ENCODE results near the gene PADI1. TPM values are rescaled to one million over a fixed set of nuclear protein-coding genes. Genes with fewer than 3 reads are reported as not detected.

Gene PADI1
- total and polyA plus RNA-seq, 4 donors: 4.9 TPM; not detected in 3

DNA sequence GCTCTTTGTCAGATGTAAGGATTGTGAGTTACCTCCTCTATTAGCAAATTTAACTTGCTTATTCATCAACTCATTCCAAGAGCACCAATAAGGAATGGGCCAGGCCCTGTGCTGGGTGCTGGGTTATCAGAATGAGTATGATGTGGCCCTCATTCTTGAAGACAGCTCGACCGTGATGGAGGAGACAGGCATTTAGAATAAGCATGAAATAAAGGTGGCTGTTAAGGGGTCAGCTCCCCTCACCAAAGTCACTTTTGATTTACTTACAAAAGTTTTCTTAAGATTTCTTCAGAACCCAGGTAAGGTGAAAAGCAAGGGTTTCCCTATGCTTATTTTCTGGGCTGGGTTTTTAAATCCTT, 15.3 kb upstream of the PADI1 start:
- Histone ChIP-seq H3K27ac (ENCODE audit: low read depth in 1 of 2, low read length in 2 of 2) (no peak overlapping the region), H3K9me3 (ENCODE audit: control insufficient read depth in 4 of 4, low read length in 3 of 4) (peaks cover 0 to 2% (median 0%) of the 10 kb centered on the region in 4 donors), H3K36me3 (ENCODE audit: control insufficient read depth in 4 of 4, insufficient read depth in 3 of 4, low read depth in 1 of 4, low read length in 3 of 4) (no peaks in the 10 kb centered on the region), H3K4me3 (ENCODE audit: low read depth in 1 of 3, low read length in 3 of 3) (no peak overlapping the region), H3K4me1 (ENCODE audit: control insufficient read depth in 4 of 4, insufficient read depth in 4 of 4, low read length in 3 of 4) (no peaks in the 10 kb centered on the region), H3K9ac (ENCODE audit: low read depth in 1 of 2, low read length in 2 of 2) (no peak overlapping the region), H3K27me3 (ENCODE audit: control insufficient read depth in 4 of 4, insufficient read depth in 4 of 4, low read length in 3 of 4) (no peaks in the 10 kb centered on the region)
- no peak for DNase-seq (ENCODE audit: low spot score)
- TF ChIP-seq RXRA (IDR thresholded peaks at IDR 0.05): no peak
- TF ChIP-seq JUND (IDR thresholded peaks at IDR 0.05): no peak
- no peak for TF ChIP-seq HNF4A (conservative IDR thresholded peaks at IDR 0.05)
- TF ChIP-seq GABPA (IDR thresholded peaks at IDR 0.05 in 1 of 2, conservative IDR thresholded peaks at IDR 0.05 in 1 of 2): no peak
- no peak for TF ChIP-seq RAD21 (IDR thresholded peaks at IDR 0.05)
- no peak for TF ChIP-seq ZBTB33 (IDR thresholded peaks at IDR 0.05)
- 95% methylated on average over 2 of the region's 2 CpGs for WGBS

DNA sequence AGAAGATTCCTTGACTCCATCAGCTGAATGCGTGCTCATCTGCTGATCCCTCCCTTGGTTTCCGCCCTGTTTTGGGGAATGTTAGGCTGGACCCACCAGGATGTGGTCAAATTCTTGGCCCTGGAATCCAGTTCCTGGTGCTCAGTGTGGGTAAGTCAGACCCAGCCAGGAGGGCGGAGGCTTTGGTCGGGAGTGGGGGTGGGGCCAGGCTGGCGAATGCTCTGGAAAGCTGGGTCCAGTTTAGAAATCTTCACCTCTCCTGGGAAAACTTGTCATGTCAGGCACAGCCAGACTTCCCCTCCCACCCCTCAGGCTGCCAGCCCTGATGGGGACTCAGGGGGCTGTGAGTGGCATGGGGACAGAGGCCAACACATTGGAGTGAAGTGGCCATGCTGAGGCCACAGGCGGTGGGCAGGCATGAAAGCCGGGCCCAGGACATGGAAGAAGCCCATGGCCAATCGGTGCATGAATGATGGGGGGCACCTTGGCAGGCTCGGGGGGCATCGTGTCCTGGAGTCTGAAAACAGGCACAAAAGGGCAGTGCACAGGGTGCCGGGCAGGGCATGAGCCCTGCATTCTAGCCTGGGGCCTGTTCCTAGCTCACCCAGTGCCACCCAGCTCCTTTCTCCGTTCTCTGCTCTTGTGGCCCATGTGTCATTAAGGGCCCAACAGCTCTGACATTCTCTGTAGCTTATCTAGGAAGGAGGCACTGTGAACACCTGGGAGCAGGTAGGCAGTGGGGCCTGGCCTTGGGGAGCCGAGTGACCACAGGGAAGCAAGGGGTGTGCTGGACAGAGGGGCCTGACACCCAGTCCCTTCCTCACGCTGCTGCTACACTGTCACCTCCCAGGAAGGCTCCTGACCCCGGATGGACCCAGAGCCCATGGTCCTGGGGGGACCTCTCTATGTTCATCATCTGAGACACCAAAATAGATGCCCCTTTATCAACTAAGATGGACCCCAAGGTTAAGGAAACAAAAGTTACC, 14.6 kb upstream of the PADI1 start:
- H3K27ac ChIP-seq (ENCODE audit: low read depth in 1 of 2, low read length in 2 of 2): no peak overlapping the region
- DNase-seq (ENCODE audit: low spot score): no peak
- H3K36me3 ChIP-seq (ENCODE audit: control insufficient read depth in 4 of 4, insufficient read depth in 3 of 4, low read depth in 1 of 4, low read length in 3 of 4): no peaks in the 10 kb centered on the region
- H3K9me3 ChIP-seq (ENCODE audit: control insufficient read depth in 4 of 4, low read length in 3 of 4): peaks cover 0 to 2% (median 0%) of the 10 kb centered on the region in 4 donors
- H3K4me1 ChIP-seq (ENCODE audit: control insufficient read depth in 4 of 4, insufficient read depth in 4 of 4, low read length in 3 of 4): no peaks in the 10 kb centered on the region
- H3K4me3 ChIP-seq (ENCODE audit: low read depth in 1 of 3, low read length in 3 of 3): no peak overlapping the region
- H3K9ac ChIP-seq (ENCODE audit: low read depth in 1 of 2, low read length in 2 of 2): no peak overlapping the region
- H3K27me3 ChIP-seq (ENCODE audit: control insufficient read depth in 4 of 4, insufficient read depth in 4 of 4, low read length in 3 of 4): no peaks in the 10 kb centered on the region
- WGBS: 87% methylated on average over 15 of the region's 15 CpGs
- TF ChIP-seq YY1 (IDR thresholded peaks at IDR 0.05) (no peak), SP1 (IDR thresholded peaks at IDR 0.05) (no peak), NR2F2 (IDR thresholded peaks at IDR 0.05) (no peak), HNF4A (conservative IDR thresholded peaks at IDR 0.05) (no peak), FOXA2 (IDR thresholded peaks at IDR 0.05) (no peak), ZBTB33 (IDR thresholded peaks at IDR 0.05) (no peak)
- TF ChIP-seq, protein P1, sequence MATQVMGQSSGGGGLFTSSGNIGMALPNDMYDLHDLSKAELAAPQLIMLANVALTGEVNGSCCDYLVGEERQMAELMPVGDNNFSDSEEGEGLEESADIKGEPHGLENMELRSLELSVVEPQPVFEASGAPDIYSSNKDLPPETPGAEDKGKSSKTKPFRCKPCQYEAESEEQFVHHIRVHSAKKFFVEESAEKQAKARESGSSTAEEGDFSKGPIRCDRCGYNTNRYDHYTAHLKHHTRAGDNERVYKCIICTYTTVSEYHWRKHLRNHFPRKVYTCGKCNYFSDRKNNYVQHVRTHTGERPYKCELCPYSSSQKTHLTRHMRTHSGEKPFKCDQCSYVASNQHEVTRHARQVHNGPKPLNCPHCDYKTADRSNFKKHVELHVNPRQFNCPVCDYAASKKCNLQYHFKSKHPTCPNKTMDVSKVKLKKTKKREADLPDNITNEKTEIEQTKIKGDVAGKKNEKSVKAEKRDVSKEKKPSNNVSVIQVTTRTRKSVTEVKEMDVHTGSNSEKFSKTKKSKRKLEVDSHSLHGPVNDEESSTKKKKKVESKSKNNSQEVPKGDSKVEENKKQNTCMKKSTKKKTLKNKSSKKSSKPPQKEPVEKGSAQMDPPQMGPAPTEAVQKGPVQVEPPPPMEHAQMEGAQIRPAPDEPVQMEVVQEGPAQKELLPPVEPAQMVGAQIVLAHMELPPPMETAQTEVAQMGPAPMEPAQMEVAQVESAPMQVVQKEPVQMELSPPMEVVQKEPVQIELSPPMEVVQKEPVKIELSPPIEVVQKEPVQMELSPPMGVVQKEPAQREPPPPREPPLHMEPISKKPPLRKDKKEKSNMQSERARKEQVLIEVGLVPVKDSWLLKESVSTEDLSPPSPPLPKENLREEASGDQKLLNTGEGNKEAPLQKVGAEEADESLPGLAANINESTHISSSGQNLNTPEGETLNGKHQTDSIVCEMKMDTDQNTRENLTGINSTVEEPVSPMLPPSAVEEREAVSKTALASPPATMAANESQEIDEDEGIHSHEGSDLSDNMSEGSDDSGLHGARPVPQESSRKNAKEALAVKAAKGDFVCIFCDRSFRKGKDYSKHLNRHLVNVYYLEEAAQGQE (IDR thresholded peaks at IDR 0.05): no peak

All from liver (tissue), 9 donors.